GM21825 (cell line): ENCODE measurements around the gene GPR3.
"Not testable (repeated sequence)": the region's sequence is repeated elsewhere in the genome, so short reads cannot be mapped to it uniquely, and the experiment has no call there.

ENCODE experiments used
- ATAC-seq: cut with Tn5 transposase; IDR thresholded peaks from one replicate; pipeline ENCODE4 v1.9.1; 2021; ENCODE audit warnings: mild to moderate bottlenecking, moderate library complexity; ENCODE audit not compliant: unreplicated experiment

GPR3 gene

DNA sequence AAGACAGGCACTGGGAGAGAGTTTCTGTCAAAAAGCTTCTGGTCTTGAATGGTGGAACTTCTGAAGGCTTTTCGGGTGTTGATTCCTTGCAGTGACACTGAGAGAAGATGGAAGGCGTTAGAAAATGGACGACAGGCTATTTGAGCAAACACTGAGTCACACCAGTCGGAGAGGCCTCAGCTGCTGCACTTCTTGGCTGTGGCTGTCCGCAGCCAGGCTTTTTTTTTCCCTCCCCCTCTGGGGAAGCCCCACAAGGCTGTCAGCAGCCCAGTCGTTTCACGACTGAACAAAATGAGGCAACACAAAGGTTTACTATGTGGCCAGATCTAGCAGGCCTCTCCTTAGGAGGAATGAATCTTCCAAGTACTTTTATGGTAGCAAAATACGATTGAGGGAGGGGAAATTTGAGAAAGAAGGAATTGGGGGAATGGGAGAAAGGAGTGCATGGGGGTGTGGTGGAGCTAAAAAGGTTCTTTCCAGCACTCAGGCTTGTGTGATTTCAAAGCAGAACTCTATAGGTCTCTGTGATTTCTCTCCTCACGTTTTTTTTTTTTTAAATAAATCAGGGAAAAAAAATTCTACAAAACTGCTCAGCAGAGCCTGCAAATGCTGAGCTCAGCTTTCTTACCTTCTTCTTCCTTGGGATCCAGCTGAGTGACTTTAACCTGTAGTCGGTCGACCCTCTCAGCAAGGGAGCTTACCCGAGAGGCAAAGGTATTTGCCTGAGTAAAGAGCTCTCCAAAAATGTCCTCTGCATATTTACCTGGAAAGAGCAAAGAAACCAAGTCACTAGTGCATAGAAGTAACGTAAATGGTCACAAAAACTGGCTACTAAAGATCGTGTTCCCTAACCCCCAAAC, 26.1 kb downstream of the GPR3 start:
- ATAC-seq: peak; percentile 61

DNA sequence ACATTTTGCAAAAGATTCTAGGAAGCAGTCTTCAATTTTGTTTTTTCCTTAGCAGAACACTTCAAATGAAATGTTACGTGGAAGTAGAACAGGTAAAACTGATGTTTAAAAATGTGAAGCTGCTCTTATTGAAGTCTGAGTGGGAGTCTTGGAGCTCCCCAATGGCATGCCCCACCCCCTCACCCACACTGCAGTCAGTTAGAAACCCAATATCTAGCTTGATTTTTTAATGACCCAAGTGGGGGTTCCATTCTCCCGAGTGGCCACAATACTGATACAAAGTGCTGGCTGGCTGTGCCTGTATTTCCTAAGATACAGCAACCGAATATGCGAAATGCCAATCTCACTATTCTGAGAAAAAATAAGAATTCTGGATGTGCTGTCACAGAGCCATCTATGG, 31.3 kb downstream of the GPR3 start:
- no peak for ATAC-seq

DNA sequence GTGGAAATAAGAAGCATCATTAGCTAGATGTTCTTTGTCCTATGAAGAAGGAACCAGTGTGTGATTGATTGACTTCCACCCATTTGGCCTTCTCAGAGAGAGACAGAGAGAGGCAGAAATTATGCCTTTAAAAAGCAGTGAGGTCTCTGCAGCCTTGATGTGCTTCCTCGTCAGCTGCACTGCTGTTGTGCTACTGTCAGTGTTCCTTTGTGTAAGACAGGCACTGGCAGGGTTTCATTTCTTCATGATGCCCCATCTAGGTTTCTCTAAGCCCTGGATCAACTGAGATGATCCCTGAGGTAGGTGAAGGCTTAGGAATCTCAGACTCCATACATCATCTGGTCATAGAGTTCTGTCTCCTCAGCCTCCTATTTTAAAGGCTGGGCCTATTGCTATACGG, 34.9 kb downstream of the GPR3 start:
- ATAC-seq: no peak

DNA sequence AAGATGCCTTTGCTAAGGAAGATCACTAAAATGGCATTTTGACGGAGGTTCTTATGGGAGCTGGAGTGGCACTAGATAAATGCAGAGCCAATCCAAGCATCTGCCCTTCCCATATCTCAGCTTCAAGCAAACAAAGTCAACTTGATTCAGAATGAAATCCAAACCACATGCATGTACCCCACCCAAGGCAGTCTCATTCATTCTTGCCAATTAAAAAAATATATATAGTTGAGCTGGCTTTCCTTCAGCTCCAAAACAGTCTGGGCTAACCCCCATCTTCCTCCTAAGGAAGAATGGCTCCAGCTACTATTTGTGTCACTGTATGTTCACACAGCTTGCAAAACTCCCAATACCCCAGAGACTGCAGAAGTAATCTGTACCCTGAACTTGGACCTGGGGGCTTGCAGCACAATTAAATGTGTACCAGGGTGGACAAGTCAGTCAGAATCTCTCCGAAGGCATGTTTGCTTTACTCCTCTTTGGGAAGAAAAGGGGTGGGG, 35.4 kb downstream of the GPR3 start:
- no peak for ATAC-seq

DNA sequence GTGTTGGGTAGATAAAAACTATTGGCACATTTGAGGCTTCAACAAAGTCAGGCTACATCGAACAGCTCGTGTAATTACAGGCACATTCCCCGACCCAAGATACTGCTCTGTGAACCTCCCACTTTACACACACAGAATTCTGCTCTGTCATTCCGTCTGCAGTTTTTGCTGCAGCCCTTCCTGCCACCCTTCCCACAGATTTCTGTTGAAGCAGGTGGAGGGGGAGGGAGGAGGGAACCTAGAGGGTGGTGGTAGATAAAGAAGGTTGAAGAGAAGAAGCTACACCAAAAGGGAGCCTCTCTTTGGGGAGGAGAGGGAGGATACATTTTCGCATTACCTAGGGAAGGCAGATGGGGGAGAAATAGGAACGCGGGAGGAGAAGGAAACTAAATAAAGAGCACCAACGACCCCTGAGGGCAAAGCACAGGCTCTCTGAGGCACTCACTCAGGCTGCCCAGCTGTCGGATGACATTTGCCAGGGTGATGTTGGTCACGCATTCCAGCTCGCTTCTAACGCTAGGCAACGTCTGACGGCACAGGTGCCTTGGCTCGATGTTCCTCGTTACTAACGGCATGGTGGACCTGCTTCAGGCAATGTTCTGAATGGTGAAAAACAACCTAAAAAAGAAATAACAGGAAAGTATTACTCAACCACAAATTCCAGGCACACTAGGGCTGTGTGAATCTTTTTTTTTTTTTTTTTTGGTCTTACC, 36.0 kb downstream of the GPR3 start:
- no peak for ATAC-seq

DNA sequence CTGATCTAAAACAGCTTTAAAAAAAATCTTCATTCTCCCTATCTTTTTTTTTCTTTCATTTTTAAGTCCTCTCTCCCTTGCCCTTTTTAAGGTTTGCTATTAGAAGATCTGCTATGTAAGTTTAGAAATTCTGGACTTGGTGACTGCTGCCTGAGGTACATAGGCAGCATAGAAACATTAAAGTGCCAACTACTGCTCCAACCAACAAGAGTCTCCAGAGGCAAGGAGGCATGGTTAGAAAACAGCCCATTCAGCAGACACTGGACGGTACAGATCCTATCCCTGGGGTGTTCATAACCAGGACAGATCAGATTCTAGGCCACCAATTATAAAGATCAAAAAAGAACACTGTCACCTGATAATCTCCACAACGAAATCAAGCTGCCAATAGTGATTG, 36.6 kb downstream of the GPR3 start:
- no peak for ATAC-seq

DNA sequence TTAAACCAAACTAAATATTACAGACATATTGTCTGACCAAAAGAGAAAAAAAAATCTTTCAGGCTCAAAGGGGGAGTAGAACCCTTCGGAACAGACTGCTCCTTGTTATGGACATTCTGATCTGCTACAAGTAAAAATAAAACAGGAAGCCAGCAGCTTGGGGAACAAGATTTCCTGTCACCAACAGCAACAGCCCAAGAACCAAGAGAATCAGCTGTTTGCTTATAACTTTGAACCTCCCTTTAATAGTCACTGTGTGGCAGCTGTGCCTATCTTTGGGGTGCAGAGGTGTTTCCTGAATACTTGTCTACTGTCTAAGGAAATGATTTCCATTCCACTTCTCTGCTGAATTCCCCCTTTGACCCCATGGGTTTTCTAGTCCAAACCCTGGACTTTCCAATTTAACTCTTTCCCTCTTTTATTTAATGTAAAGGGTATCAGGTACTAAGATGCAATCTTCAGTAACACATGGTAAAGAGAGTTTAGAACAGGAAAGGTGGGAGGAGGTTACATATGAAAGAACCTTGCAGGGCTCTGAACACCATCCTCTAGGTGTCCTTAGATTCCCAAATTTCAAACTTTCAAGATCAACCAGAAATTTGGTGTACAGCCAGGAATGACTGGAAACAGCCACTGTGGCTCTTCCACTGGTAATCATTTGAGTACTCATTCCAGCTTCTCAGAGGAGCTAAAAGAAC, 38.6 kb downstream of the GPR3 start:
- no peak for ATAC-seq

DNA sequence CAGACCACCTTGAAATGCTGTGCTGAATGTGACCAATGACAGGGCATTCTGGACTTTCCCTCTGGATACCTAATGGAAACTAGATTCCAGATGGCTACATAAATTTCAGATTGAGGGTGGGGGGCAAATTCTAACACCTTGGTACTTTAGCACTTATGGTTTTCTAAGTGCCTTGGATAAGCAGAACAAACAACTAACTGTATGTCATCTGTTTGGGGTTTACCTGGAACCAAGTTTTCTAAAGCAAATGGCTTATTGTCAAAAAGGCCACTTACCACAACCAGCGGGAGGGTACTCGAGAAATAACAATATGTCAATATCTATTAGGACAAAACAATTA, 39.1 kb downstream of the GPR3 start:
- ATAC-seq: no peak

DNA sequence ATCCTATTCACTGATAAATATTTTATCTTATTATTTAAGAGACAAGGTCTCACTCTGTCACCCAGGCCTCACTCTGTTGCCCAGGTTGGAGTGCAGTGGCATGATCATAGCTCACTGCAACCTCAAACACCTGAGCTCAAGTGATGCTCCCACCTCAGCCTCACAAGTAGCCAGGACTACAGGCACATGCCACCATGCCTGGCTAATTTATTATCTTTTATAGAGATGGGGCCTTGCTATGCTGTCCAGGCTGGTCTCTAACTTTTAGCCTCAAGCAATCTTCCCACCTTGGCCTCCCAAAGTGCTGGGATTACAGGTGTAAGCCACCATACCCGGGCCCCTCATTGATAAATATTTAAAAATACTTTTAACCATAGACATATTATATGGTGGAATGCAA, 40.3 kb downstream of the GPR3 start:
- not testable (repeated sequence) for ATAC-seq

DNA sequence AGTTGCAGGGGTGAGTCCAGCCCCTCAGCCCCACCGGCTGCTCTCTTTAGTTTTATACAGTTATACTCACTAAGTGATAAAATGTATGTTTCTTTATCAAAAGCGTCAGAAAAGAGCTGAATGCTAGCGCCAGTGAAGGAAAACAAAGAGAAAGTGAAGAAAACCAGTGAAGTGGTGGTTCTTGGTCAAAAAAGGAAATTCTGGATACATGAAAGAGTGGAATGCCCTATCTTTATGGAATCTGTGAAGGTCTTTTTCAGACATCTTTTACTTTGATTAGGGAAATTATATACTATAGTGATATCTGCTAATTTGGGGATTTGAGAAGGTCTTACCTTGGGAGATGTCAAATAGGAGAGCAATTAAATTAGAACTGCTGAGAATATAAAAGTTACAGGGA, 41.3 kb downstream of the GPR3 start:
- ATAC-seq: no peak

DNA sequence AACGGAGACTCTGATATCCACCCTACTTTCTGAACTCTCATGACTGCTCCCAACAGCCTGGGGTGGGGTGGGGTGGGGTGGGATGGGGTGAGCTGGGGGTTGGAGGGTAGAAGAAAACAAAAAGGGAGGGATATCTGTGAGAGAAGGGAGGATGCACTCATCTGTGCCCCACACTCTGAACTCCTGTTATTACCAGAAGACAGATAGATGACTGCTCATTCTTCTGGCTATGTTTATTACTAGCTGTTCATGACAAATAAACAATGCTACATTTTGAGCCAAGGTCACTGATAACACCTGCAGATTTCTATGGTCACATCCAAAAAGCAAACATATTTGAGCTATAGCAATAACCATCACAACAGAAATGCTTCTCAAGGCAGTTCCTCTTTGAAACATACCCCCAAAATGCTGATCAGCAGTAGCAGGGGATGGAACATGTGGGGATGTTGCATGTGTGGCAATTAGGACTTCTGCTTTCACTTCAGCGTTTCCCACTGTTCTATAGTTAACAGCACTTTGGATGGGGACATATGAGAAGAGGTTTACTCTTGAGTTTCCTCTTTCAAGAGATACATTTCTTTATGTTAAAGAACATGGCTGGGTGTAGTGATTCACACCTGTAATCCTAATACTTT, 43.3 kb downstream of the GPR3 start:
- ATAC-seq: no peak

DNA sequence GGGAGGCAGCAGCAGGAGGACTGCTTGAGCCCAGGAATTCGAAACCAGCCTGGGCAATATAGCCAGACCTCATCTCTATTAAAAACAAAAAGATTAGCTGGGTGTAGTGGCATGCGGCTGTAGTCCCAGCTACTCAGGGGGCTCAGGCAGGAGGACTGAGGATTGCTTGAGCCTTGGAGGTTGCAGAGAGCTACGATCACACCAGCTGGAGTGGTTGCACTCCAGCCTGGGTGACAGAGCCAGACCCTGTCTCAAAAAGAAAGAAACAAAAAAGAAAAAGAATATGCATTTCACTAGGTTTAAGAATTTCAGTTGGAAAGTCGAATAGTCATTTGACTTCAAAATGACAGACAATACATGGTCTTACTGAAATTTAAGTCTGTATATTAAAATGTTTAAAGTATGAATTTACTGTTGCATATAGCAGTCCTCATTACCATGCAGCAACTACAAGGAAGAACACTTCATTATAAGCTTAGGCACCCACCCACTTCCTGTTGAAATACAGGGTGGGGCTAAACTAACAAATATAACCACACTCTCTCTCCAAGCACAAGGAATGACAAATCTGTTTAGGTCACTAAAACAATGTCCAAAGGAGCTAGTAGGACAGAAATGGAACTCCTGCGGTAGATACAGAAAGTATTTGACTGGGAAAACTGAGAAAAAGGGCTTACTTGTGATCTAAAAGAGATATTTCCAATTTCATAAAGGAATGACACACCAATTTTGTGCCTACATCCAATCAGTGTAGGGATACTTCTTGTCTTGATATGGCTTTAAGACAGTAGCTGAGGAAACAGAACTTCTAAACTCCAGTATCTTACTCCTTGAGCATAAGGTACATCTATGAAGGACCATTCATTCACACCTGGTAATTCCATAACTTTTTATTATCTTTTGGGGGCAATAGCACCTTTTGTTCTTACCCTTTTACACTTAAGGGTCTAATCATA, 44.1 kb downstream of the GPR3 start:
- ATAC-seq: no peak

DNA sequence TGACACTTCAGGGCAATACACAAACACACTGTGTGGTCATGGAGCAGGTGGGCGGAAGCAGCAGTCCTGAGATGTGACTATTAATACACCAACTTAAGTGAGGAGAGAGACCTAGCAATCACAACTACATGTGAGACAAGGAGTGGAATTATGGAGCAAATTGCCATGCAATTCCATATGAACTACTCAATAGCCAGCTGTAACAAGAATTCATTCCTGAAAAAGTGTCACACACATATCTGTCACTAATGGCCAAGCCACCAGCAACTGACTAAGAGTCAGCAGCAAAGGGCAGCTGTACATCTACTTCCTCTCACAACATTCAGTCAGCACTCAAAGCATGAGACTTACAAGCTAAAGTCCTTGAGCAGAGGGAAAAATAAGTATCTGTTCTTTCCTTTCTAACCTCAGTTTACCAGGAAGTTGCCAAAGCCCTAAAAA, 46.2 kb downstream of the GPR3 start:
- ATAC-seq: no peak

DNA sequence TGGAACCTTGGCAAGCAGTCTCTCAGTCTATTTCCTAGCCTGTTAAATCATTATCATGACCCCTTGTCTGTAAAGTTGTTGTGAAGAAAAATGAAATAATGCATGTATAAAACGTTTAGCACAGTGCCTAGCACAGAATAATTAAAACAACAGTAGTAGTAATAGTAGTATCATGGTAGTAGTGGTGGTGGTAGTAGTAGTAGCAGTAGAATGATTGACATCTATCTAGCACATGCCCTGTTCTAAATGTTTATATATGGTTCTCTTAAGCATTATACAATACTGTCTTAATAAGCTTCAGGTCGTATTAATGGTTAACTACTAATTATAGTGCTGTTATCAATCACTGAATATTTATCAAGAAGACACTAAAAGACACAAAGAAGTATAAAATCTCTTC, 46.7 kb downstream of the GPR3 start:
- no peak for ATAC-seq

DNA sequence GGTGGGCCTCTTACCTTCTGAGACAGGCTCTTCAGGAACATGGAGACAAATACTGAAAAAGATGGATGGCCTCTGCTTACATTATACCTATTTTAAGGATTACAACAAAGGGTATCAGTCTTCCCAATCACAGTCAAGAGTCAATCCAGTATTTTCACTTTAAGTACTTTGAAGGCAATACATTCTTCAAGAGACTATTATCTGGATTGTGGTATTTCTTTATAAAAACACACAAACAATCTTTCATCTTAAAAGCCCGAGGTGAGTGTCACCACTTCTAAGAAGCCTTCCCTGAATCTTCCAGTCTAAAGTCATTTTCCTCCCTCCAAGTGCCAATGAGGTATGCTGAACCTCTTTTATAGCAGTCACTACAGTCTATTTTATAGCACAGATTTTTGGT, 52.2 kb downstream of the GPR3 start:
- ATAC-seq: no peak
